Activated naive CD8-positive, alpha-beta T cell (primary cell): Measurements from ENCODE around the gene PHF12.

Source experiments
- H3K27ac Mint-ChIP-seq: one replicate; pipeline ENCODE4 v1.8.0; 2021; ENCODE audit warnings: mixed read lengths
- H3K27me3 Mint-ChIP-seq: one replicate; pipeline ENCODE4 v1.8.0; 2021; ENCODE audit warnings: mixed read lengths
- H3K36me3 Mint-ChIP-seq: one replicate; pipeline ENCODE4 v1.8.0; 2021; ENCODE audit warnings: mixed read lengths
- H3K4me1 Mint-ChIP-seq: one replicate; pipeline ENCODE4 v1.8.0; 2021; ENCODE audit warnings: low read depth, mixed read lengths
- H3K4me3 Mint-ChIP-seq: one replicate; pipeline ENCODE4 v1.8.0; 2021; ENCODE audit warnings: mild to moderate bottlenecking, mixed read lengths
- H3K9me3 Mint-ChIP-seq: one replicate; pipeline ENCODE4 v1.8.0; 2021; ENCODE audit warnings: low read depth, mixed read lengths

Gene PHF12

GRCh38 chr17:28951428-28951990 lies at the start of gene PHF12:
Gene PHF12 (minus strand): TSS chr17:28951518. CDS start chr17:28950960, 558 bp downstream.
- Mint-ChIP-seq H3K4me1 (peaks cover 22% of the 10 kb centered on the region), H3K9me3 (no peaks in the 10 kb centered on the region), H3K4me3 (peak within 1 kb of the TSS; percentile 94), H3K36me3 (peaks cover 4% of the 10 kb centered on the region), H3K27me3 (no peaks in the 10 kb centered on the region), H3K27ac (peak within 1 kb of the TSS; percentile 93)

DNA sequence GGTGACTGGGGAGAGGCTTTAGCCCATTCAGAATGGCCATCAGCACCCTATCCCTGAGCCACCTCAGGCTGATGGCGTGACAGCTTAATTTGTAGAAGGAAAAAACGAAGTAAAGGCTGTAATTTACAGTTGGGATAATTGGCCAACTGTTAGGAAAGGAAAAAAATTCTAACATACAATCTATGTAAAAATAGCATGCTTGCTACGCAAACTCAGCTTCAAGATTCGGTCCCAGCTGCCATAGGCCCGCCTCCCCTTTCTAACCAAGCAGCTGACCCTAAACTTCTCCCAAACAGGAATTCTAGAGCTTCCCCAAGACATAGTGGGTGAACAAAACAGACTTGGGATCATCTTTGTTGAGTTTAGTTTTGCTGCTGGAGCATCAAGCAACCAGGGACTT lies 49.7 kb upstream of the PHF12 start:
- Mint-ChIP-seq H3K36me3 (no peaks in the 10 kb centered on the region), H3K27me3 (peaks cover 26% of the 10 kb centered on the region), H3K4me1 (no peaks in the 10 kb centered on the region), H3K27ac (no peak overlapping the region), H3K9me3 (no peaks in the 10 kb centered on the region), H3K4me3 (no peak overlapping the region)

- H3K4me3 Mint-ChIP-seq, result no peak overlapping the region
- peaks cover 22% of the 10 kb centered on the region for H3K27me3 Mint-ChIP-seq
- H3K36me3 Mint-ChIP-seq, result no peaks in the 10 kb centered on the region
- H3K9me3 Mint-ChIP-seq, result no peaks in the 10 kb centered on the region
- no peaks in the 10 kb centered on the region for H3K4me1 Mint-ChIP-seq
- H3K27ac Mint-ChIP-seq, result no peak overlapping the region
Measured at GRCh38 chr17:28999206-28999605, 47.9 kb upstream of the PHF12 start.

GRCh38 chr17:28997806-28998205 lies 46.5 kb upstream of the PHF12 start:
- no peak overlapping the region for H3K4me3 Mint-ChIP-seq
- peaks cover 13% of the 10 kb centered on the region for H3K27me3 Mint-ChIP-seq
- H3K4me1 Mint-ChIP-seq, result no peaks in the 10 kb centered on the region
- no peak overlapping the region for H3K27ac Mint-ChIP-seq
- no peaks in the 10 kb centered on the region for H3K36me3 Mint-ChIP-seq
- H3K9me3 Mint-ChIP-seq, result no peaks in the 10 kb centered on the region

- no peak overlapping the region for H3K27ac Mint-ChIP-seq
- H3K4me1 Mint-ChIP-seq, result no peaks in the 10 kb centered on the region
- H3K9me3 Mint-ChIP-seq, result no peaks in the 10 kb centered on the region
- H3K27me3 Mint-ChIP-seq, result peaks cover 11% of the 10 kb centered on the region
- no peaks in the 10 kb centered on the region for H3K36me3 Mint-ChIP-seq
- no peak overlapping the region for H3K4me3 Mint-ChIP-seq
Measured at GRCh38 chr17:28996554-28997096, 45.3 kb upstream of the PHF12 start.

DNA sequence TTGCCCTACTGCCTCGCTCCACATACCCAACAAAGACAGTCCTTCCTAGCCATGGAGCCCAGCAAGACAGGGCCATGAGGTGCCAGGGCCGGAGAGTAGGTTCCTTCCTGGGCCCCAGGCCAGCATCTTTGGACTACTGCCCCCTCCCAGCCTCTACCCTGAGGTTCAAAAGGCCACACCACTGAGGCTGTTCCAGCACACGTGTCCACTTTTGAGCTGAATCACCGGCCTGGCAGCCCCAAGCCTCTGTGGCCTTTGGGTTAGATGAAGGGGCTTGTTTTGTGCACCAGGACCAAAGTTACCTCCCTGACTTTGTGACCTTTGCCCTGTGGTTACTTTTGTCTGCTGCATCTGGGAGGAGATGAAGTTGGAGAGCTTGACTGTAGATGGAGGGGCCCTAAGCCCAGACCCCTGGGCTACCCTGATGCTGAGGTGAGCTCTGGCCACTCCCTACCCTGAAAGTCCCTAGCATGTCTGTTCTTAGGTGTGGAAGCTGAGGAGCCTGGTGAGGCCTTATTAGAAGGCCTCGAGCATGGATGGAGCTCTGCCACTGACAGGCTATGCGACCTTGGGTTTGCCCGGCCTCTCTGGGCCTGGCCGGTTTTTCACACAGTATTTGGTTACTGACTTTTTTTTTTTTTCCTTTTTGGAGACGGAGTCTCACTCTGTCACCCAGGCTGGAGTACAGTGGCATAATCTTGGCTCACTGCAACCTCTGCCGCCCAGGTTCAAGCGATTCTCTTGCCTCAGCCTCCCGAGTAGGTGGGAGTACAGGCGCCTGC lies 42.5 kb upstream of the PHF12 start:
- Mint-ChIP-seq H3K36me3 (no peaks in the 10 kb centered on the region), H3K9me3 (no peaks in the 10 kb centered on the region), H3K4me3 (no peak overlapping the region), H3K4me1 (no peaks in the 10 kb centered on the region), H3K27ac (no peak overlapping the region), H3K27me3 (peaks cover 3% of the 10 kb centered on the region)

DNA sequence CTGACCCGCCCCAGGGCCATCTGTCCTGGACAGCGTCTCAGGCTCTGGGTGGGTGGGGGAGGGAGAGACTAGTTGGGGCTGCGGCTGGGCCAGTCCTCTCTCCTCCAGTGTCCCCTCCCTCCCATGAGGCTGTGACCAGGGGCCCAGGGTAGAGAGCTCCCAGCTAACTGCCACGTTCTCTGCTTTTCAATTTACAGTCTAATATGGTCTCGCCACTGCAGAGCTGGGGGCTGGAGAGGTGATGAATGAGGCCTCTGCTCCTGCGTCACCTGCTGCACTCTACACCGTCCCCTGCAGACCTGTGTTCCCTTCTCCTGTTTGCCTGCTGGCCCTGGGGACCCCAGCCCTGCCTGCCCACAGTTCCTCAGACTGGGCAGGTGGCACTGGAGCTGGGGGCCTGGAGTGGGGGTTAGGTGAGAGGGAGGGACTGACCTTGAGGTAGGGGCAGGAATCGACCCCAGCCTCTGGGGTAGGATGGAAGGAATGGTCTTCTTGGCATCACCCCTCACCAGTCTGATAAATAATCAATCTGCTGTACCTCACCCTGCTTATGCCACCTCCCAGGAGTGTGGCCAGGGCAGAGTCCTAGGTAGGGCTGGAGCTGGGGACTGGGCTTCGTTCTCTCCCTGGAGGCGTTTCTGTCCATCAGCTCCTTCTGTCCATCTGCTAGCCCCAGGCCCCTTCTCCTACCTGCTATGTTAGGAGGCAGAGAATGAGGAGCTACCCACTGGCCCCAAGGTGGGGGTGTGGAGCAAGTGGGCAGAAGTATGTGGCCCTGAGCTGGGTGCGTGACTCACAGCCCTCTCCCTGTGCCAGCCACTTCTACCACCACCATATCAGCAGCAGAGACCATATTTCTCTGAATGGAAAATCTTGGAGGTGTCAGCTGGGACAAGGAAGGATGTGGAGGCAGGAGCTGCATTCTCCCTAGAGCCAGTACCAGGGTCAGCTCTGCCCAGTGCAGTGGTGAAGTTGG lies 41.6 kb upstream of the PHF12 start:
- Mint-ChIP-seq H3K27me3 (no peaks in the 10 kb centered on the region), H3K9me3 (no peaks in the 10 kb centered on the region), H3K4me1 (no peaks in the 10 kb centered on the region), H3K4me3 (no peak overlapping the region), H3K27ac (no peak overlapping the region), H3K36me3 (no peaks in the 10 kb centered on the region)

GRCh38 chr17:28992185-28992584 lies 40.9 kb upstream of the PHF12 start:
- Mint-ChIP-seq H3K4me1 (no peaks in the 10 kb centered on the region), H3K36me3 (no peaks in the 10 kb centered on the region), H3K9me3 (no peaks in the 10 kb centered on the region), H3K27ac (no peak overlapping the region), H3K4me3 (no peak overlapping the region), H3K27me3 (no peaks in the 10 kb centered on the region)

DNA sequence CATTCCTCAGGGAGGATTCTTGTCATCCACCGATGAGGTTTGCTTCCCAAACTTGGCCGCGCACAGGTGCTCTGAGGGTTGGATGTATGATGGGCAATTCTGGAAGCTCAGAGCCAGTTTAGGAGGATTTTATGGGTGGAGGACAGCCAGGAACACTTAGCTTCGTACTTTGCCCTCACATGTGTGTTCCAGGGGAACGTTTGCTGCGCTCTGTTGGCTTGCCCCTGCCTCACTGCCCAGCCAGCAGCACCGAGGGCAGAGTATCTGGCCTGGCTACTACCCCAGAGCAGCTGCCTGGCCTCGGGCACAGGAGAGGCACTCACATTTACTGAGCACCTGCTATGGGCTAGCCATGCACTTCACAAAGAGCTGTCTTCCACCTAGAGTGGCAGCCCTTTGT lies 40.5 kb upstream of the PHF12 start:
- Mint-ChIP-seq H3K4me3 (no peak overlapping the region), H3K9me3 (no peaks in the 10 kb centered on the region), H3K27ac (no peak overlapping the region), H3K27me3 (no peaks in the 10 kb centered on the region), H3K36me3 (no peaks in the 10 kb centered on the region), H3K4me1 (no peaks in the 10 kb centered on the region)

GRCh38 chr17:28989028-28989427 lies 37.7 kb upstream of the PHF12 start:
- Mint-ChIP-seq H3K27me3 (no peaks in the 10 kb centered on the region), H3K27ac (no peak overlapping the region), H3K36me3 (no peaks in the 10 kb centered on the region), H3K4me1 (no peaks in the 10 kb centered on the region), H3K9me3 (no peaks in the 10 kb centered on the region), H3K4me3 (no peak overlapping the region)

DNA sequence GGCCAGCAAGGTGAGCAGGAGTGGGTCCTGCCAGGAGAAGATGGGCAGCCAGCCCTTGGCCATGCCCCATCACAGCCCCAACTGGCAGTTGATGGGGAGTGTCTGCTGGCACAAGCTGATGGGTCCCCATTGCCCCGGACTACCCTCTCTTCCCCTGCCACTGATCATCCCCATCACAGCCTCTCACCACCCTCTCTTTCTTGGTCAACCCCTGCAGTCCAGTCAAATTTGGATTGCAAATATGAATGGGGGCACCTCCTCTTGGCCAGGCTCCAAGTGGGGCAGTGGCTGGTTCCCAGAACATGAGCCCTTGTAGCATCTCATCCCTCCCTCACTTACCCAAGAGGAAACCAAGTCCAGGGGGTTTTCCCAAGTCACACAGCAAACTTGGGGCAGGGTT lies 37.2 kb upstream of the PHF12 start:
- H3K4me3 Mint-ChIP-seq, result no peak overlapping the region
- no peaks in the 10 kb centered on the region for H3K36me3 Mint-ChIP-seq
- no peak overlapping the region for H3K27ac Mint-ChIP-seq
- H3K9me3 Mint-ChIP-seq, result no peaks in the 10 kb centered on the region
- peaks cover 3% of the 10 kb centered on the region for H3K4me1 Mint-ChIP-seq
- no peaks in the 10 kb centered on the region for H3K27me3 Mint-ChIP-seq

DNA sequence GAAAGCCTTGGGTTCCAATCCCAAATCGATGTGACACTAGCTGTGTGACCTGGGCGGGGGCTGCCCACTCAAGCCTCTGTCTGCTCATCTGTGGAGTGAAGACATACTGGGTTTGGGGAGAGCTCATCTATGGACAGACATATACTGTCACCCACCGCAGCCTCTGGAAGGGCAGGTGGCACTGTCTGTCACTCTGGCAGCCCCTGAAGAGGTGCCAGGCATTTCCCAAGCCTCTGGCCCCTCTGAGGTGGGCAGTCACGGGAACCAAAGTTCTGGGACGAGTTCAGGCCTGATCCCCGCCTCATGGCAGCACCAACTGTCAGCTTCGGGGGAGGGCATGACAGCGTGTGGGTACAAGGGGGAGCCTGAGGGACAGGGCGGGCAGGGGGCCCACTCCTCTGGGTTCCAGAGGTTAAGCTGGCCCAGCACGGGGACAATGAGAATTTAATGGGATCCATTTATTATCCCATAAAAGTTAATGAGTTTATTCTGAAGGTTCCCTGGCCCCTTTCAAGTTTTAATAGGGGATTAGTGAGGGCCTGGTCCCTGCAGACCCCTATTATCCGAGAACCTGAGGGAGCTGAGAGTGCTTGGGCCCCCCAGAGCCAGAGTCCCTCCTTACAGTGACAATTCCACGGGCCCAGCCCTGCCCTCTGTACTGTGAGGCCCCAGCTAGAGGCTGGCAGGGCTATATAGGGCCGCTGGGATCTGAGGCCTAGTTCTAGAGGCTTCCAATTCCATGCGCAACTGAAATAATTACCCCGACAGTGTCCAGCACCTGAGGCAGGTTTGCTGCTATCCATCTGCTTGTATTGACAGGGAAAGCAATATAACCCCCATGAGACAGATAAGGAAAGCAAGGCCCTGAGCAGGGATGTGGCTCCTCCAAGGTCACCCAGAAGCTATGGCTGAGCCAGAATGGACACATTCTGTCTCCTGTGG lies 35.7 kb upstream of the PHF12 start:
- H3K36me3 Mint-ChIP-seq, result peaks cover 3% of the 10 kb centered on the region
- no peaks in the 10 kb centered on the region for H3K9me3 Mint-ChIP-seq
- H3K27me3 Mint-ChIP-seq, result no peaks in the 10 kb centered on the region
- H3K4me3 Mint-ChIP-seq, result no peak overlapping the region
- H3K27ac Mint-ChIP-seq, result no peak overlapping the region
- peaks cover 18% of the 10 kb centered on the region for H3K4me1 Mint-ChIP-seq

GRCh38 chr17:28985950-28986713 lies 34.8 kb upstream of the PHF12 start:
- no peaks in the 10 kb centered on the region for H3K9me3 Mint-ChIP-seq
- H3K36me3 Mint-ChIP-seq, result peaks cover 3% of the 10 kb centered on the region
- no peak overlapping the region for H3K4me3 Mint-ChIP-seq
- H3K4me1 Mint-ChIP-seq, result peaks cover 20% of the 10 kb centered on the region
- H3K27ac Mint-ChIP-seq, result no peak overlapping the region
- H3K27me3 Mint-ChIP-seq, result no peaks in the 10 kb centered on the region
